Activated T-cell treated with anti-CD3 and anti-CD28 coated beads, Interleukin-2, amount 50 U/mL, for 4 hours (primary cell): ENCODE results near the gene ATG4A. TPM values are rescaled to one million over a fixed set of nuclear protein-coding genes. Genes with fewer than 3 reads are reported as not detected.
A peak's percentile ranks its signal among the peaks of the same experiment; 100 is the strongest.

ENCODE experiments used
- ATAC-seq, 2 donors: fragments of 200-7000 bp; cut with Tn5 transposase; one replicate each; pipeline ENCODE4 v1.10.0; 2021
- DNase-seq: peaks from one replicate; pipeline ENCODE4 v3.0.0-alpha.2; 2020
- H3K27me3 Mint-ChIP-seq: one replicate; pipeline ENCODE4 v1.8.0; 2021; ENCODE audit warnings: low read depth, mixed read lengths
- H3K36me3 Mint-ChIP-seq: one replicate; pipeline ENCODE4 v1.8.0; 2022; ENCODE audit warnings: mixed read lengths; ENCODE audit not compliant: insufficient read depth
- H3K4me1 Mint-ChIP-seq: one replicate; pipeline ENCODE4 v1.8.0; 2021; ENCODE audit warnings: low read depth, mixed read lengths
- H3K4me3 Mint-ChIP-seq: one replicate; pipeline ENCODE4 v1.8.0; 2021; ENCODE audit warnings: mild to moderate bottlenecking, moderate library complexity, mixed read lengths
- H3K9me3 Mint-ChIP-seq: one replicate; pipeline ENCODE4 v1.8.0; 2021; ENCODE audit warnings: mixed read lengths
- total RNA-seq, 3 donors: library from RNA; stranded (reverse); gene quantifications; one replicate each; pipeline ENCODE4 v1.2.1, GENCODE V29; 2021

Gene ATG4A
- 10 to 100 TPM in 2 of 3 donors, 1 to 10 TPM in 1; 8.2 to 12.0 (median 11.9) TPM for total RNA-seq

GRCh38 chrX:108091264-108091877 lies at the start of gene ATG4A, which contains the start of gene PSMD10:
TSS of gene ATG4A (plus strand) at chrX:108091778. CDS start at chrX:108091827, 49 bp downstream.
TSS of gene PSMD10 (minus strand) at chrX:108091542. CDS start at chrX:108091520, 22 bp downstream.
- DNase-seq, result peak; percentile 78

GRCh38 chrX:108044554-108045256 lies 46.9 kb upstream of the ATG4A start, which contains the start of gene VSIG1:
TSS of gene VSIG1 (plus strand) at chrX:108045065. CDS start at chrX:108045131, 66 bp downstream.
- peaks cover 3% of the 10 kb centered on the region for H3K36me3 Mint-ChIP-seq
- H3K4me3 Mint-ChIP-seq, result no peak within 1 kb of the TSS
- H3K9me3 Mint-ChIP-seq, result no peaks in the 10 kb centered on the region
- H3K27me3 Mint-ChIP-seq, result no peaks in the 10 kb centered on the region
- DNase-seq, result no peak
- H3K4me1 Mint-ChIP-seq, result peaks cover 17% of the 10 kb centered on the region
- ATAC-seq, result no peak

More at GRCh38 chrX:108091264-108091877, at the start of gene ATG4A, which contains the start of gene PSMD10:
- H3K27me3 Mint-ChIP-seq, result no peaks in the 10 kb centered on the region
- no peaks in the 10 kb centered on the region for H3K9me3 Mint-ChIP-seq
- no peaks in the 10 kb centered on the region for H3K36me3 Mint-ChIP-seq
- H3K4me1 Mint-ChIP-seq, result peaks cover 10% of the 10 kb centered on the region
- ATAC-seq, result peak; percentile 97 to 98
- no peak within 1 kb of the TSS for H3K4me3 Mint-ChIP-seq

DNA sequence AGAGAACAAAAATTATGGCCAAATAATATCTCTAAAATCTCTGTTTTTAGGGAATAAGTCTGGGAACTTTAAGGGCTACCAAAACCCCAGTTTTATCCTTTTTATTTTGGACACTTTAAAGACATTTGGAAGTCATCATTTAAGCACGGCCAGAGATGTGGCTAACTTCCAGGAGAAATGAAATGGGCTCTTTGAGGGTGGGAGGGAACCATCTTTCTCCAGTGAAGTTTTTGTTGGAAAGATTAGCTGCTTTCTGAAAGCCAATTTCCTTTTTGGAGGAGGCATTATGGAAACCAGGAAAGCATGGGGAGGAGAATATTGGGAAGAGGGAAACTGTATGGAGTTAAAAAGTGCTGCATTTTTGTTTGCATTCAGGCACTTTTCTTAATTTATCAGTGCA lies 41.9 kb upstream of the ATG4A start:
- Mint-ChIP-seq H3K4me3 (no peak overlapping the region), H3K9me3 (no peaks in the 10 kb centered on the region), H3K27me3 (no peaks in the 10 kb centered on the region), H3K36me3 (peaks cover 4% of the 10 kb centered on the region), H3K4me1 (peaks cover 14% of the 10 kb centered on the region)
- no peak for DNase-seq
- no peak for ATAC-seq

- no peak for DNase-seq
- no peak overlapping the region for H3K4me3 Mint-ChIP-seq
- ATAC-seq, result peak; percentile 76 to 79
- peaks cover 4% of the 10 kb centered on the region for H3K36me3 Mint-ChIP-seq
- H3K27me3 Mint-ChIP-seq, result no peaks in the 10 kb centered on the region
- H3K9me3 Mint-ChIP-seq, result no peaks in the 10 kb centered on the region
- H3K4me1 Mint-ChIP-seq, result peaks cover 14% of the 10 kb centered on the region
These were observed 38.4 kb upstream of the ATG4A start for GRCh38 chrX:108053218-108053617.

DNA sequence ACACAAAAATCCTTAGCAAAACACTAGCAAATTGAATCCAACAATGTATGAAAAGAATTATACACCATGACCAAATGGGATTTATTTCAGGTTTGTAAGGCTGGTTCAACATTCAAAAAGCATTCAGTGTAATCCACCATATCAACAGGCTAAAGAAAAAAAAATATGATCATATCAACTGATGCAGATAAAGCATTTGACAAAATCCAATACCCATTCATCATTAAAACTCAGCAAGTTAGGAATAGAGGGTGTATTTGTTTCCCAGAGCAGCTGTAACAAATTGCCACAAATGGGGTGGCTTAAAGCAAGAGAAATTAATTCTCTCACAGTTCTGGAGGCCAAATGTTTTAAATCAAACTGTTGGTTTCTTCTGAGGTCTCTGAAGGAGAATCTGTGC lies 36.0 kb upstream of the ATG4A start:
- no peak for DNase-seq
- Mint-ChIP-seq H3K36me3 (peaks cover 12% of the 10 kb centered on the region), H3K4me3 (no peak overlapping the region), H3K27me3 (no peaks in the 10 kb centered on the region), H3K4me1 (peaks cover 12% of the 10 kb centered on the region), H3K9me3 (no peaks in the 10 kb centered on the region)
- ATAC-seq, result no peak

DNA sequence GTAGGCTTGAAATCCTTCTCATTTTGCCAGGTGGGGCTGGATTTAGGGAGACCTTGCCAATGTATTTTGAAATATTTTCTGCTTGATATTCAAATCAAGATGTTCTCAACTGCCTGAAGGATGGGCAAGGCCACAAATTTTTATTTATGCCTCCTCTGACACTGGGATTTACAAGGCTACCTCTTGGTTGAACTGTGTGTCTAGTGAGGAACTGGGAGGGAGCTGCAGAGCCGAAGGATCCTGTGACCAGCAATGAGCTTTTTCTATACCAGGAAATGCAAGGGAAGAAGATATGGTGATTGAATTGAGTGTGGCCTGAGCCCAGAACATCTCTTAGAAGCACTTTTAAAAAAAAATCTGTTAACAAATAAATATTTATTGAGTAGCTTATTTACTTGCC lies 31.8 kb upstream of the ATG4A start:
- Mint-ChIP-seq H3K4me3 (no peak overlapping the region), H3K9me3 (no peaks in the 10 kb centered on the region), H3K4me1 (peaks cover 4% of the 10 kb centered on the region), H3K27me3 (no peaks in the 10 kb centered on the region), H3K36me3 (peaks cover 14% of the 10 kb centered on the region)
- DNase-seq (no peak), ATAC-seq (no peak)

DNA sequence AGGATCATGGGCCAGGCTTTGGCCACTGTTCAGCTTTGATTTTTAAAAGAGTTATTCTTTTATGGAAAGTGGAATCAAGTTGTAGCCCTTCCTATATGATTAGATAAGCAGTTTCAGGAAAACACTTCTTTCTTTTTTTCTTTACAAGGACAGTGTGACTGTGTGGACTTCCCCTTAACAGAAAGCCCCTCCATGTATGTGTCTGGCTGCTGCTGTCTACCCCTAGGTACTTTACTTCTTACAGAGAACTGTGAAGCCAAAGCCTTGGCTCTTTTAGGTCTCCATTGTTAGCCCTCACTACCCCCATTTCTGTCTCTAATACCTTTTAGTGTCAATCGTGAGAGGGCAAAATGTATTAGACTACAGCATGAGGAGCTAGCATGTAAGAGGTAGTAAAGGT lies 27.6 kb upstream of the ATG4A start:
- DNase-seq (no peak), ATAC-seq (no peak)
- Mint-ChIP-seq H3K4me3 (no peak overlapping the region), H3K27me3 (no peaks in the 10 kb centered on the region), H3K36me3 (peaks cover 12% of the 10 kb centered on the region), H3K4me1 (peaks cover 2% of the 10 kb centered on the region), H3K9me3 (no peaks in the 10 kb centered on the region)

DNA sequence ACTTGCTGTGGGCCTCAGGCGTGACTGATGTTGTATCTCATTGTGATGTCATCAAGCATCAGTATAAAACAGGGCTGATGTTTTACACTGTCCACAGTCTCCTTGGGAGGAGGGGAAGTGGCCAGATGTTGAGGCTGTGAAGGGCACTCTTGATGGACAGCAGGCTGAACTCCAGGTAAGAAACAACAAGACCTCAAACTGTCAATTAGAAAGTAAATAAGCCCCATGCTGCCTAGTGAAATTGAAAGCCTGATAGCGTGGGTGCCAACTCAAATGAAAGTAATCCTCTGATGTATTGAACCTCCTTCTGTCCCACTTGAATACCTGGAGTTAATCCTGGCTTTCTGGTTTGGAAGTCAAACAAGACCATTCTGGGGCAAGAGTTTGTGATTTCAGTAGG lies 27.0 kb upstream of the ATG4A start:
- ATAC-seq (no peak), DNase-seq (no peak)
- Mint-ChIP-seq H3K36me3 (peaks cover 12% of the 10 kb centered on the region), H3K27me3 (no peaks in the 10 kb centered on the region), H3K9me3 (no peaks in the 10 kb centered on the region), H3K4me3 (no peak overlapping the region), H3K4me1 (peaks cover 2% of the 10 kb centered on the region)

DNA sequence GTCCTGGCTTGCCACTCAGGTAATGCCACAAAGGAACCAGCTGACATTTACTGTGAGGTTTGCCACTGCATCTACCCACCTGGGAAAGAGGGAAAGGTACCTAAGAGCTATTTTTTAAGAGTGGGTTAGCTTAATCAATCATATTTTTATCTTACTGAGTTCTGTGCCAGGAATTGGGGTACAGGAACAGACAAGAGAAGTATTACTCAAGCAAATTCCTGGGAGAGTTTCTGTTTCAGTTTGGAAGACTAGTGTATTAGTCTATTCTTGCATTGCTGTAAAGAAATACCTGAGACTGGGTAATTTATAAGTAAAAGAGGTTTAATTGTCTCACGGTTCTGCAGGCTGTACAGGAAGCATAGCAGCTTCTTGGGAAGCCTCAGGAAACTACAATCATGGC lies 23.5 kb upstream of the ATG4A start:
- H3K27me3 Mint-ChIP-seq, result no peaks in the 10 kb centered on the region
- ATAC-seq (no peak), DNase-seq (no peak)
- H3K4me3 Mint-ChIP-seq, result no peak overlapping the region
- H3K4me1 Mint-ChIP-seq, result peaks cover 7% of the 10 kb centered on the region
- H3K9me3 Mint-ChIP-seq, result no peaks in the 10 kb centered on the region
- peaks cover 7% of the 10 kb centered on the region for H3K36me3 Mint-ChIP-seq

DNA sequence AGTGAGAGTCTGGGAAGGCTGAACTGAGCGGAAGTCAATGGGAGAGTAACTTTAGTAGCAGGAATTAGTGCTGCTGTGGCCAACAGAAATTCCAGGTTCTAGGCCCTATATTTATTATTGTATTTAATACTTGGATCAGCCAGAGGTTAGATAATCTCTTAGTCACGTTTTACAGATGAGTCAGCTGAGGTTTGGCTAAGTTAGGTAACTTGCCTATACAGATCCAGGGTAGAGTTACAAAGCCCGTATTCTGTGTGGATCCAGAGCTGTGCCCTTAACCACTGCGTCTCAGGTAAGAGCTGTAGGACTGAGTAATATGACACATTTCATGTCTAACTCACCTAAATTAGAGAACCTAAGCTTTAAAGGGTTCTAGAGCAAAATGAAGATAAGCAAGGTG lies 20.7 kb upstream of the ATG4A start:
- no peak for ATAC-seq
- peaks cover 4% of the 10 kb centered on the region for H3K4me1 Mint-ChIP-seq
- H3K4me3 Mint-ChIP-seq, result no peak overlapping the region
- no peak for DNase-seq
- H3K36me3 Mint-ChIP-seq, result peaks cover 19% of the 10 kb centered on the region
- no peaks in the 10 kb centered on the region for H3K27me3 Mint-ChIP-seq
- no peaks in the 10 kb centered on the region for H3K9me3 Mint-ChIP-seq

GRCh38 chrX:108071578-108071977 lies 20.0 kb upstream of the ATG4A start:
- Mint-ChIP-seq H3K36me3 (peaks cover 20% of the 10 kb centered on the region), H3K27me3 (no peaks in the 10 kb centered on the region), H3K9me3 (no peaks in the 10 kb centered on the region), H3K4me1 (peaks cover 4% of the 10 kb centered on the region), H3K4me3 (no peak overlapping the region)
- no peak for DNase-seq
- no peak for ATAC-seq

GRCh38 chrX:108072746-108073145 lies 18.8 kb upstream of the ATG4A start:
- DNase-seq (no peak), ATAC-seq (no peak)
- Mint-ChIP-seq H3K9me3 (no peaks in the 10 kb centered on the region), H3K4me3 (no peak overlapping the region), H3K4me1 (peaks cover 4% of the 10 kb centered on the region), H3K27me3 (no peaks in the 10 kb centered on the region), H3K36me3 (peaks cover 23% of the 10 kb centered on the region)

DNA sequence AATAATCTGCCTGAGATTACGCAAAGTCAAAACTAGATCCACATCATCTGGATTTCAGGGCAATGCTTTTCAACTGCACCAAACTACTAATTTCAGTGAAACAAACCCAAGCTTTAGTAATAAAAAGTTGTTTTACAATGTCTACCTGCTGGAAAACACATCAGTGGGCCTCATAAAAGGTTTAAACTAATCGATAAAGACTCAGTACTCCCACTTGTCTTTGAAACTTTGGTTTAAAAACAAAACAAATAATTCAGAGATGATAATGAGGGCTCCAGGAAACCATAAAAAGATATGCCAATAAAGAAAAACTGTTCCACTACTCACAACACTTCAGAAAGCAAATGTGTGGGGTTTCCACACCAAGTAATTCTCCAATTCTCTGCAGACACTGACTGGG lies 10.5 kb upstream of the ATG4A start:
- Mint-ChIP-seq H3K9me3 (no peaks in the 10 kb centered on the region), H3K4me3 (no peak overlapping the region), H3K27me3 (no peaks in the 10 kb centered on the region), H3K4me1 (no peaks in the 10 kb centered on the region), H3K36me3 (peaks cover 9% of the 10 kb centered on the region)
- DNase-seq (no peak), ATAC-seq (no peak)

DNA sequence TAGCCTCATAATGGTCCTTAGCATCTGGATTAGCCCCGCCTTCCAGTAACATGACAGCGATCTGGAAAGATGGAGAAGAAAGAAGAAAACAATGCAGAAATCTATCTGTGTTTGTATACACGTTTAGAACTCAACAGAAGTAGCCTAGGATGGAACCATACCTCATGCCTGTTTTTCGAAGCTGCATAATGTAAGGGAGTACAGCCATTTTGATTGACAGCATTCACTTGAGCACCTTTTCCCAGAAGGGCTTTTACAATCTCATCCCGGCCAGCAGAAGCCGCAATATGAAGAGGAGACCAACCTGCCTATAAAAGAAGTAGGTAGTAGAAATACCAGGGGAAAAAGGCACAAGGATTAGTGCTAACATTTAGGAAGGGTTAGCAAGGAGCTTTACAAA lies 3.8 kb upstream of the ATG4A start:
- Mint-ChIP-seq H3K36me3 (peaks cover 5% of the 10 kb centered on the region), H3K4me1 (peaks cover 5% of the 10 kb centered on the region), H3K4me3 (no peak overlapping the region), H3K27me3 (no peaks in the 10 kb centered on the region), H3K9me3 (no peaks in the 10 kb centered on the region)
- DNase-seq (no peak), ATAC-seq (no peak)

GRCh38 chrX:108088511-108088910 lies 3.1 kb upstream of the ATG4A start:
- Mint-ChIP-seq H3K4me3 (no peak overlapping the region), H3K9me3 (no peaks in the 10 kb centered on the region), H3K4me1 (peaks cover 8% of the 10 kb centered on the region), H3K27me3 (no peaks in the 10 kb centered on the region), H3K36me3 (peaks cover 5% of the 10 kb centered on the region)
- ATAC-seq, result no peak
- no peak for DNase-seq
